Neural crest cell (in vitro differentiated cells): ENCODE data around the gene EPB41L3. TPM values are rescaled to one million over a fixed set of nuclear protein-coding genes. Genes with fewer than 3 reads are reported as not detected.

Experiments used
- DNase-seq: peaks from one replicate; pipeline ENCODE4 v3.0.0; 2021; ENCODE audit warnings: low read depth, mixed read lengths, low spot score
- H3K27ac Mint-ChIP-seq: one replicate; pipeline ENCODE4 v1.8.0; 2021; ENCODE audit warnings: mild to moderate bottlenecking, mixed read lengths; ENCODE audit not compliant: unreplicated experiment
- H3K27me3 Mint-ChIP-seq: 2 replicates; pipeline ENCODE4 v1.8.0; 2021; ENCODE audit warnings: low read depth, mild to moderate bottlenecking, mixed read lengths
- H3K36me3 Mint-ChIP-seq: 2 replicates; pipeline ENCODE4 v1.8.0; 2021; ENCODE audit warnings: low read depth, mild to moderate bottlenecking, mixed read lengths
- H3K4me1 Mint-ChIP-seq: 2 replicates; pipeline ENCODE4 v1.8.0; 2021; ENCODE audit warnings: mixed read lengths
- H3K4me3 Mint-ChIP-seq: one replicate; pipeline ENCODE4 v1.8.0; 2021; ENCODE audit warnings: mild to moderate bottlenecking, mixed read lengths
- H3K9me3 Mint-ChIP-seq: 2 replicates; pipeline ENCODE4 v1.8.0; 2021; ENCODE audit warnings: mixed read lengths
- total RNA-seq: library from RNA; stranded (reverse); gene quantifications from 2 replicates; pipeline ENCODE4 v1.2.1, GENCODE V29; 2021
- TF ChIP-seq, protein P1 (sequence below): fragments of 200-600 bp; sonication (generic); conservative IDR thresholded peaks from 2 replicates; pipeline ENCODE4 v1.5.0; 2021; ENCODE audit warnings: antibody characterized with exemption, mild to moderate bottlenecking

Gene EPB41L3
- total RNA-seq, 1 donor from 2014 or later, result 13.1 TPM

DNA sequence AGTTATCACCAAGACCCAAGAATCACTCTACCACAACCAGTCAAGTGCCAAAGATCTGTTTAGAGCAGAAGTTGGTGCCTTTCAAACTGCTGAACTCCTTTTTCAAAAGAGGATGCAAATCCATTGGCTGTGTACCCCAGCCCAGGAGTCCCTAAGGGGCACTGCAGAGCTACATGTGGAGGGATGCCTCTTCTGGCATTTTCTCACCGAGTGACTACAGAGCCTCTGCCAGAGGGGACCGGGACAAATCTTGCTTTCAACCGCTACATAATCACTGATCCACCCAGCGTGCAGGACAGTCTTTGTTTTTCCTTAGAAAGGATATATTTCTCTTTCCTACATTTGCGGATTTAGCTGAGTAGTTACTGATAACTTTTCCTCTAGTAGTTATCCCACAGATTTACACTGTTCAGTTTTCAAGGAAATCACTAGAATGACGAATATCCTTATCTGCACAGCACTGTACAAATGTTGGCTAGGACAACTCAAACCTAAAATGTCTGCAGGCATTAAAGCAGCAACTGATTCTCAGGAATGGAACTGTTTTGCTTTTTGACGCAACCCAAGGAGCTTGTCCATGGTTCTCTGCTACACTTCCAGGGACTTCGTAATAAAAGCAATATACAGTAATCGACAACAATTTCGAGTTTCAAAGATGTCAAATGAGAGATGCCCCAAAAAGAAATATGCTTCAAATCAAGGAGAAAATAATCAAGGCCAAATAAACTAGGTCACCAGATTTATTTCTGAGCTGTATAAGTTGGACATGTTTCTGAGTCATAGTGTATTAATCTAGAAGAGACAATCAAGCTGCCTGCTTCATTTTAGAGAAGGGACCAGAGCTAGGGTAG lies 24.1 kb downstream of the EPB41L3 start:
- Mint-ChIP-seq H3K36me3 (no peaks in the 10 kb centered on the region), H3K27ac (no peak overlapping the region), H3K4me1 (peaks cover 3% of the 10 kb centered on the region), H3K9me3 (no peaks in the 10 kb centered on the region), H3K27me3 (no peaks in the 10 kb centered on the region), H3K4me3 (no peak overlapping the region)
- TF ChIP-seq, protein P1, sequence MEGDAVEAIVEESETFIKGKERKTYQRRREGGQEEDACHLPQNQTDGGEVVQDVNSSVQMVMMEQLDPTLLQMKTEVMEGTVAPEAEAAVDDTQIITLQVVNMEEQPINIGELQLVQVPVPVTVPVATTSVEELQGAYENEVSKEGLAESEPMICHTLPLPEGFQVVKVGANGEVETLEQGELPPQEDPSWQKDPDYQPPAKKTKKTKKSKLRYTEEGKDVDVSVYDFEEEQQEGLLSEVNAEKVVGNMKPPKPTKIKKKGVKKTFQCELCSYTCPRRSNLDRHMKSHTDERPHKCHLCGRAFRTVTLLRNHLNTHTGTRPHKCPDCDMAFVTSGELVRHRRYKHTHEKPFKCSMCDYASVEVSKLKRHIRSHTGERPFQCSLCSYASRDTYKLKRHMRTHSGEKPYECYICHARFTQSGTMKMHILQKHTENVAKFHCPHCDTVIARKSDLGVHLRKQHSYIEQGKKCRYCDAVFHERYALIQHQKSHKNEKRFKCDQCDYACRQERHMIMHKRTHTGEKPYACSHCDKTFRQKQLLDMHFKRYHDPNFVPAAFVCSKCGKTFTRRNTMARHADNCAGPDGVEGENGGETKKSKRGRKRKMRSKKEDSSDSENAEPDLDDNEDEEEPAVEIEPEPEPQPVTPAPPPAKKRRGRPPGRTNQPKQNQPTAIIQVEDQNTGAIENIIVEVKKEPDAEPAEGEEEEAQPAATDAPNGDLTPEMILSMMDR, result no peak
- no peak for DNase-seq

DNA sequence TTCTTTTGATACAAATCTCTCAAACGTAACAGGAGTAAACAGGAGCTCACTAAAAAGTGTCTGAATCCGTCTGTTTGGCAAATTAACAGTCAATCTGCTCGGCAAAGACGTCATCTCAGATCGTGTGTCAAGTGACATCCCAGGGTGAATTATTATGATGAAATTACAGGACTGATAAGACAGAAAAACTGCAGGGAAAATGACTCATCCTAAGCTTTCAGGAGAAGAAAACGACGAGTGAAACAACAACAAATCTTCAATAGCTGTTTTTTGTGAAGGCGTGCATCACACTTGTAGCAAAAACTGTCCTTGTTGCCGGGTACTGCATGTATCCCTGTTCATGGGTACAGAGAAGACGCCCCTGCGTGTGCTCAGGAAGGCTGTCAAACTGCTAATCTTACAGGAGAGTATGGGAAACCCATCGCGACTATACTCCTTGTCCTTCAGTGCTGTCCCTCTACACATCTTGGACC lies 24.9 kb downstream of the EPB41L3 start:
- Mint-ChIP-seq H3K4me1 (no peaks in the 10 kb centered on the region), H3K9me3 (no peaks in the 10 kb centered on the region), H3K27me3 (no peaks in the 10 kb centered on the region), H3K36me3 (no peaks in the 10 kb centered on the region), H3K27ac (no peak overlapping the region), H3K4me3 (no peak overlapping the region)
- no peak for DNase-seq
- TF ChIP-seq, protein P1, result no peak

DNA sequence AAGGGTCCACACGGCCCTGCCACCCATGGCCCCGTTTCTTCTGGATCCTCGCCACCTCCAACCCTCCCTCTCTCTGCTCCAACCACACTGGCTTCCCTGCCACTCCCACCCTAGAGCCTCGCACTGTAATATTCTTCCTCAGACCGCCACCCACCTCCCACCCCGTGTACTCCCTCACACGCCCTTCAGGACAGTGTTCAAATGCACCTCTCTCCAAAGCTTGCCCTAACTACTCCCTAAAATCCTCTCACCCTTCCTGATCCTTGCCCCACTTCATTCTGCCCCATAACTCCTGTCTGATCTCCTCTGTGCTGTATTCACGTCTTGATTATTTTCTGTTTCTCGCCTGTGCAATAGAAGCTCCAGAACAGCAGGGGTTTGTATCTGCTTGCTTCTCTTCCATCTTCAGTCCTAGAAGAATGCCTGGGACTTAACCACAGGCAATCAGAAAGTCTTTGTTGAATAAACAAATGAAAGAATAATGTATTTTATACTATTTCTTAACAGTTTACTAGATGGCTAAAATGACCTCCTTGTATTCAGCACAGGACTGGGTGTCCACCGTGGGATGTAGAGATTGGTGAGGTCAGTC lies 25.5 kb downstream of the EPB41L3 start:
- no peaks in the 10 kb centered on the region for H3K4me1 Mint-ChIP-seq
- no peaks in the 10 kb centered on the region for H3K27me3 Mint-ChIP-seq
- DNase-seq, result no peak
- H3K27ac Mint-ChIP-seq, result no peak overlapping the region
- H3K4me3 Mint-ChIP-seq, result no peak overlapping the region
- H3K9me3 Mint-ChIP-seq, result no peaks in the 10 kb centered on the region
- no peaks in the 10 kb centered on the region for H3K36me3 Mint-ChIP-seq
- TF ChIP-seq, protein P1, result no peak

DNA sequence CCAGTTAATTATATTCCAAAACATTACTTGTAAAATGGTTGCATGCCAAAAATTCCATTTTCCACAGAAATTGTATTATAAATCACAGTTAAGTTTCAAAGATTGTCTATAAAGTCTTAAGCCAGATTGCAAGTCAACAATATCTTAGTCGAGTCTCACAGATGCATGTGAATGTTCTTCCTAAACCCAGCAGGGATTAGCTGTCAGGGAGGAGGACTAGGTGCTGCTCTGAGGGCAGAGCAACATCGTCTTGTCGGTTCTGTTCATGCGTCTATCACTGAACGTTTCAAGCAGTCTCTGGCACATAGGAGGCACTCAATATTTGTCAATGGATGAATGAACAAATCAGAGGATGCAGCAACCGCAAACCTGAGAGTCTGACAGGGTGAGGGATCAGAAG lies 27.0 kb downstream of the EPB41L3 start:
- Mint-ChIP-seq H3K4me1 (peaks cover 7% of the 10 kb centered on the region), H3K27ac (no peak overlapping the region), H3K36me3 (no peaks in the 10 kb centered on the region), H3K9me3 (no peaks in the 10 kb centered on the region), H3K4me3 (no peak overlapping the region), H3K27me3 (no peaks in the 10 kb centered on the region)
- TF ChIP-seq, protein P1, result no peak
- no peak for DNase-seq

DNA sequence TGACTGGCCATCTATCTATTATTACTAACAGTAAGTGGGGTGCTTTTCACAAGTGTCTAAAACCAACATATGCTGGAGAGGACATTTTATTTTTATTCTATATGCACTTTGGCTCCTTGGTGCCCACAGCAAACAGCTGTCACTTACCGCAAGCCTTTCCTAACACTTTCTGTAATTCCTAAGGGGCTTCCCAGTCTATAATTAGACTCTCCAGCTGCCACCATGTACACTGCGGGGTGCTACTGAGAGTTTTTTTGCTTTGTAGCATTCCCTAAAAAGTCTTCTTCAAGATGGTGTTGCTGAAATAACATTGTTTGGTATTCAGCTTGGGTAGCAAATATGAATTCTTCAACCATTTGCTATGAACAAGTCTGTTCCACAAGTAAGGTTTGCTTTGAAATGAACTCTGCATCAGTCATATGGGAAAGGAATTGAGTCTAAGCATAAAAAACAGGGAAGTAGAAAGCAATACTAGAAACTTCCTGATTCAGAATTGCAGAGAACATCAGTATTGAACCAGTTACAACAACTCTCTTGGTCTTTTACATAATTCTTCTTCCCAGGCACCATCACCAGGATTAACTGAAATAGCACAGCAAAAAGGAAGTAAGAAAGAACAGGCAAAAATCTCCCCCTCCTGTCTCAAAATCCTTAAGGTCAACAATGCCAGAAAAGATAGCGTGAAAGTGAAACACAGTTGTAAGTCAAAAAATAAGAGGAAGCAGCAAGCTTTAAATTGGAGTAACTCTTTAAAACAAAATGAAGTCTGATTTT lies 28.6 kb downstream of the EPB41L3 start:
- no peak for DNase-seq
- TF ChIP-seq, protein P1, result no peak
- Mint-ChIP-seq H3K27ac (no peak overlapping the region), H3K9me3 (no peaks in the 10 kb centered on the region), H3K36me3 (no peaks in the 10 kb centered on the region), H3K4me3 (no peak overlapping the region), H3K4me1 (peaks cover 13% of the 10 kb centered on the region), H3K27me3 (no peaks in the 10 kb centered on the region)
